Mesodermal cell (in vitro differentiated cells): ENCODE results near the gene FLCN.
"Not testable (repeated sequence)": the region's sequence is repeated elsewhere in the genome, so short reads cannot be mapped to it uniquely, and the experiment has no call there.

Experiments
- H3K27ac ChIP-seq: 2 replicates; pipeline ENCODE4 v1.7.0; 2013; ENCODE audit warnings: mild to moderate bottlenecking, low read depth, low read length, moderate library complexity; ENCODE audit not compliant: severe bottlenecking
- H3K36me3 ChIP-seq: 2 replicates; pipeline ENCODE4 v1.7.1; 2013; ENCODE audit warnings: mild to moderate bottlenecking, low read length, moderate library complexity; ENCODE audit not compliant: control insufficient read depth, insufficient read depth
- H3K4me1 ChIP-seq: one replicate; pipeline ENCODE4 v1.7.1; 2013; ENCODE audit warnings: mild to moderate bottlenecking, low read length; ENCODE audit not compliant: insufficient read depth, control insufficient read depth, poor library complexity, severe bottlenecking
- H3K4me3 ChIP-seq: 2 replicates; pipeline ENCODE4 v1.7.0; 2013; ENCODE audit warnings: low read length, control low read depth, mild to moderate bottlenecking; ENCODE audit not compliant: insufficient read depth, poor library complexity, severe bottlenecking; ENCODE audit errors: extremely low read depth
- H3K9me3 ChIP-seq: 2 replicates; pipeline ENCODE4 v1.7.1; 2013; ENCODE audit warnings: mild to moderate bottlenecking, low read length, moderate library complexity; ENCODE audit not compliant: control insufficient read depth
- WGBS, 2 experiments: methylation state at CpG; one replicate each; pipeline ENCODE4 v1.1.5; 2013; ENCODE audit warnings: missing lambda C conversion rate in 2 of 2; ENCODE audit not compliant: insufficient coverage in 2 of 2; 5-methylcytosine and 5-hydroxymethylcytosine counted together

Gene FLCN

GRCh38 chr17:17256316-17256715 lies 19.3 kb upstream of the FLCN start:
- Histone ChIP-seq H3K36me3 (peaks cover 93% of the 10 kb centered on the region), H3K27ac (no peak overlapping the region), H3K4me1 (no peaks in the 10 kb centered on the region), H3K4me3 (no peak overlapping the region), H3K9me3 (no peaks in the 10 kb centered on the region)
- 100% methylated on average over 1 of the region's 1 CpG for WGBS, 2 experiments

- 100% methylated on average over 1 of the region's 11 CpGs; no CpG with 5 or more reads in 1 of the 2 experiments for WGBS, 2 experiments
- not testable (repeated sequence) for H3K4me3 ChIP-seq, H3K27ac ChIP-seq, H3K4me1 ChIP-seq, H3K9me3 ChIP-seq
- peaks cover 94% of the 10 kb centered on the region for H3K36me3 ChIP-seq
These were observed 18.7 kb upstream of the FLCN start for GRCh38 chr17:17255689-17256088.

DNA sequence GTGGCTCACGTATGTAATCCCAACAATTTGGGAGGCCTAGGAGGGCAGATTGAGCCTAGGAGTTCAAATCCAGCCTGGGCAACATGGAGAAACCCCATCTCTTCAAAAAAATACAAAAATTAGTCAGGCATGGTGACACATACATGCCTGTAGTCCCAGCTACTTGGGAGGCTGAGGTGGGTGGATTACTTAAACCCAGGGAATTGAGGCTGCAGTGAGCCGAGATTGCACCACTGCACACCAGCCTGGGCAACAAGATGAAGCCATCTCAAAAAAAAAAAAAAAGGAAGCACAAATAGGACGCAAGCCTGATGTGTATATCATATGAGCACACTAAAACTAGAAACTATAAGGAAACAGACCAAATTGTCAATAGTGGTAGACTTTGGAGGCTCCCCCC lies 17.1 kb upstream of the FLCN start:
- no peak overlapping the region for H3K27ac ChIP-seq
- peaks cover 88% of the 10 kb centered on the region for H3K36me3 ChIP-seq
- 90 to 100% methylated on average over 1 of the region's 3 CpGs for WGBS, 2 experiments
- H3K4me3 ChIP-seq, result no peak overlapping the region
- H3K9me3 ChIP-seq, result no peaks in the 10 kb centered on the region
- H3K4me1 ChIP-seq, result no peaks in the 10 kb centered on the region

DNA sequence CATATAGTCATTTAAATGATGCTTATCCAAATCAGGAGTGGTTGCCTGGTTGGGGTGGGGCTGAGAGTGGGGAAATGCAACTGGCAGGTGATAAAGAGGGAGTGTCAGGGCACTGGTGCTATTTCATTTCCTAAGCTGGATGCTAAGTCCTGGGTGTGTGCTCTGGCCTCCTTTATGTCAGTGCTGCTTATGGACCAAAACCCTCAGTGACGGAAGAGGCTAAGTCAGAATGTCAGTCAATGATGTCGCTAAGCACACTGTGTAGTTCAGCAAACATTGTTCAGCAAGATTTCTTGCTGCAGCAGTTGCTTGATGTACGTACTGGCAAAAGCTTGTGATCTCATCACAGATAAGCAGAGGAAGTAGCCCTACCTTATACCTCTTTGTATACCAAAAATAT lies 16.4 kb upstream of the FLCN start:
- Histone ChIP-seq H3K4me1 (no peaks in the 10 kb centered on the region), H3K4me3 (no peak overlapping the region), H3K36me3 (peaks cover 88% of the 10 kb centered on the region), H3K9me3 (no peaks in the 10 kb centered on the region), H3K27ac (no peak overlapping the region)
- 92 to 97% methylated on average over 2 of the region's 3 CpGs for WGBS, 2 experiments

GRCh38 chr17:17252149-17252661 lies 15.2 kb upstream of the FLCN start:
- H3K4me3 ChIP-seq, result no peak overlapping the region
- peaks cover 88% of the 10 kb centered on the region for H3K36me3 ChIP-seq
- H3K27ac ChIP-seq, result no peak overlapping the region
- WGBS, 2 experiments, result 83 to 86% methylated on average over 5 to 8 of the region's 9 CpGs
- no peaks in the 10 kb centered on the region for H3K4me1 ChIP-seq
- no peaks in the 10 kb centered on the region for H3K9me3 ChIP-seq

- Histone ChIP-seq H3K4me1 (no peaks in the 10 kb centered on the region), H3K9me3 (no peaks in the 10 kb centered on the region), H3K4me3 (no peak overlapping the region), H3K36me3 (peaks cover 54% of the 10 kb centered on the region), H3K27ac (no peak overlapping the region)
- 100% methylated on average over 1 to 2 of the region's 3 CpGs for WGBS, 2 experiments
These were observed 9.9 kb upstream of the FLCN start for GRCh38 chr17:17246879-17247278.

DNA sequence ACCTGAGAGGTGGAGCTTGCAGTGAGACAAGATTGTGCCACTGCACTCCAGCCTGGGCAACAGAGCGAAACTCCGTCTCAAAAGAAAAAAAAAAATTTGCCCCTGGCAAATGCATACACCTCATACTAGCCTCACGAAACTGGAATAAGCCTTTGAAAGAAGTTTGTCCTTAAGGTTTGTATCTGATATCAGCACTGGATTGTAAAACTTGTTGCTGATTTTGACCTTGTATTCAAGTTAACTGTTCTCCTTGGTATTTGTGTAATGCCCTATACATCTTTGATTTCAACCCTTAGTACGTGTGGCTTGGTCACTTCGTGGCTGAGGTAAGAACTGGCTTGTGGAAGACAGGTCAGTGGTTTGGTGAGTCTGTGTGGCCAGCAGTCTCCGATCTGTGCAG lies 6.2 kb upstream of the FLCN start:
- no peak overlapping the region for H3K4me3 ChIP-seq
- H3K36me3 ChIP-seq, result peaks cover 26% of the 10 kb centered on the region
- no peak overlapping the region for H3K27ac ChIP-seq
- whole genome bisulfite sequencing, 2 experiments, result 88 to 93% methylated on average over 3 of the region's 6 CpGs
- H3K4me1 ChIP-seq, result no peaks in the 10 kb centered on the region
- no peaks in the 10 kb centered on the region for H3K9me3 ChIP-seq

- Histone ChIP-seq H3K36me3 (peaks cover 17% of the 10 kb centered on the region), H3K9me3 (no peaks in the 10 kb centered on the region), H3K4me3 (no peak overlapping the region), H3K4me1 (no peaks in the 10 kb centered on the region), H3K27ac (no peak overlapping the region)
- WGBS, 2 experiments, result 91 to 98% methylated on average over 7 of the region's 7 CpGs
These were observed 5.3 kb upstream of the FLCN start for GRCh38 chr17:17242246-17242645.

DNA sequence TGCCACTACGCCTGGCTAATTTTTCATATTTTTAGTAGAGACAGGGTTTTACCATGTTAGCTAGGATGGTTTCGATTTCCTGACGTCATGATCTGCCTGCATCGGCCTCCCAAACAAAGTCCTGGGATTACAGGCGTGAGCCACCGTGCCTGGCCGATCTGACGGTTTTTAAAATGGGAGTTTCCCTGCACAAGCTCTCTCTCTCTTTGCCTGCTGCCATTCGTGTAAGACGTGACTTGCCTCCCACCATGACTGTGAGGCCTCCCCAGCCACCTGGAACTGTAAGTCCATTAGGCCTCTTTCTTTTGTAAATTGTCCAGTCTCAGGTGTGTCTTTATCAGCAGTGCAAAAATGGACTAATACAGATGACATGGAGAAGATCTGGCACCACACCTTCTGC lies 4.7 kb upstream of the FLCN start:
- no peak overlapping the region for H3K4me3 ChIP-seq
- WGBS, 2 experiments, result 85 to 92% methylated on average over 10 of the region's 10 CpGs
- no peaks in the 10 kb centered on the region for H3K9me3 ChIP-seq
- no peaks in the 10 kb centered on the region for H3K4me1 ChIP-seq
- H3K27ac ChIP-seq, result no peak overlapping the region
- H3K36me3 ChIP-seq, result peaks cover 12% of the 10 kb centered on the region

- 90 to 100% methylated on average over 1 of the region's 1 CpG for WGBS, 2 experiments
These were observed 2.9 kb upstream of the FLCN start for GRCh38 chr17:17239832-17240231.

GRCh38 chr17:17236295-17237025 lies 508 bp downstream of the FLCN start:
- H3K36me3 ChIP-seq, result peaks cover 13% of the 10 kb centered on the region
- no peaks in the 10 kb centered on the region for H3K4me1 ChIP-seq
- no peaks in the 10 kb centered on the region for H3K9me3 ChIP-seq
- H3K4me3 ChIP-seq, result peak overlapping the region; percentile 99
- H3K27ac ChIP-seq, result peak overlapping the region; percentile 99
- WGBS, 2 experiments, result 1 to 5% methylated on average over 14 to 27 of the region's 31 CpGs

More at GRCh38 chr17:17239832-17240231, 2.9 kb upstream of the FLCN start:
- H3K4me1 ChIP-seq, result no peaks in the 10 kb centered on the region
- H3K36me3 ChIP-seq, result no peaks in the 10 kb centered on the region
- no peak overlapping the region for H3K27ac ChIP-seq
- H3K4me3 ChIP-seq, result no peak overlapping the region
- H3K9me3 ChIP-seq, result no peaks in the 10 kb centered on the region
